ENCODE data around the gene DCUN1D2. TPM values are rescaled to one million over a fixed set of nuclear protein-coding genes. Genes with fewer than 3 reads are reported as not detected.

DCUN1D2 gene
- total and polyA plus RNA-seq, 10 donors = 6.3 to 33.1 (median 24.4) TPM

DNA sequence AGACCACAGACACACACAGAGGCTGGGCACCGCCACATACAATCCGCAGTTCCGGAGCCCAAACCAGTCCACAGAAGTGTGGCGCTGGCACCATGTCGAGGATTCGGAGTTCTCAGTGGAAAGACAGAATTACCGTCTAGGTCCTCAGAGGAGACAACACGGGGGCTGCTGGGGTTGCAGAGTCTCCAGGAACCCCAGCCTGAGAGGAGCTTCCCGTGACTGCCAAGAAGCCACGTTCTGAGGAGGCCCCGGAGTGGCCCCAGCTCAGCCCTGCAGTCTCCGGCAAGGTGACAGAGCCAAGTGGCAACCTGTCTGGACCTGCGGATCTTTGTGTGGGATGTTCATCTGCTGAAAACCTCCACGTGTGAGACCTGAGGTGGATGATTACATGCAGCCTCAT, 29.9 kb downstream of the DCUN1D2 start:
- intact Hi-C loops (cut with DNase I; ENCODE audit: low total_unique reads) = no loop called here
- no peak overlapping the region for H3K4me3 ChIP-seq
- H3K4me1 ChIP-seq = peaks cover 0 to 6% (median 0%) of the 10 kb centered on the region in 6 donors
- H3K36me3 ChIP-seq = peaks cover 0 to 89% (median 52%) of the 10 kb centered on the region in 6 donors
- no peak overlapping the region for H3K27ac ChIP-seq
- TF ChIP-seq, protein P1, sequence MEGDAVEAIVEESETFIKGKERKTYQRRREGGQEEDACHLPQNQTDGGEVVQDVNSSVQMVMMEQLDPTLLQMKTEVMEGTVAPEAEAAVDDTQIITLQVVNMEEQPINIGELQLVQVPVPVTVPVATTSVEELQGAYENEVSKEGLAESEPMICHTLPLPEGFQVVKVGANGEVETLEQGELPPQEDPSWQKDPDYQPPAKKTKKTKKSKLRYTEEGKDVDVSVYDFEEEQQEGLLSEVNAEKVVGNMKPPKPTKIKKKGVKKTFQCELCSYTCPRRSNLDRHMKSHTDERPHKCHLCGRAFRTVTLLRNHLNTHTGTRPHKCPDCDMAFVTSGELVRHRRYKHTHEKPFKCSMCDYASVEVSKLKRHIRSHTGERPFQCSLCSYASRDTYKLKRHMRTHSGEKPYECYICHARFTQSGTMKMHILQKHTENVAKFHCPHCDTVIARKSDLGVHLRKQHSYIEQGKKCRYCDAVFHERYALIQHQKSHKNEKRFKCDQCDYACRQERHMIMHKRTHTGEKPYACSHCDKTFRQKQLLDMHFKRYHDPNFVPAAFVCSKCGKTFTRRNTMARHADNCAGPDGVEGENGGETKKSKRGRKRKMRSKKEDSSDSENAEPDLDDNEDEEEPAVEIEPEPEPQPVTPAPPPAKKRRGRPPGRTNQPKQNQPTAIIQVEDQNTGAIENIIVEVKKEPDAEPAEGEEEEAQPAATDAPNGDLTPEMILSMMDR (IDR thresholded peaks at IDR 0.05 in 8 of 11, conservative IDR thresholded peaks at IDR 0.05 in 3 of 11) = no peak
- TF ChIP-seq POLR2AphosphoS5 (IDR thresholded peaks at IDR 0.05) (no peak), POLR2A (IDR thresholded peaks at IDR 0.05) (no peak)
- 93 to 96% (median 96%) methylated on average over 12 to 14 of the region's 14 CpGs for WGBS, 5 donors
- H3K27me3 ChIP-seq (replicated peaks in 1 of 7) = no peaks in the 10 kb centered on the region
- H3K9me3 ChIP-seq = no peaks in the 10 kb centered on the region
- DNase-seq = peak; percentile 33

DNA sequence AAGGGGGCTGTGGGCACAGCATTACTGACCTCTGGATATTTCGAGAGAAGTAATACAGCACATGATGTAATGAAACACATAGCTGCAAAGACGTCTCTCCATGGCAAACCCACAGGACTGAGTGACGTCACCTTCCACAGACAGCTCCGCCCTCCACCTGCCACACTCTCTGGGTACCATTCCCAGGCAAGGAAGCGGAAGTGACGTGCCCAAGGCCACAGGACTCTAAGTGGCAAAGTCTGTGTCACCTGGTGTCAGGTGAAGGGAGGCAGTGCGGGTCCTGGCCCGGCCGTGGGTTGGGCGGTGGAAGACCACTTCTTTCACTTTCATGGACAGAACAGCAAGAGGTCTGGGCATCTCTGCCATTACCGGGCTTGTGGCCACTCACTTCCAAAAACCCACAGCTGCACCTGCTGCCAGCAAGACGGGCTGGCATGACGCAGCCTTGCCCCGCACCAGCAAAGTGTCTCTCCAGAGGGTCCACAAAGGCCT, 30.4 kb downstream of the DCUN1D2 start:
- H3K9me3 ChIP-seq = no peaks in the 10 kb centered on the region
- H3K27me3 ChIP-seq (replicated peaks in 1 of 7) = no peaks in the 10 kb centered on the region
- no peak for DNase-seq
- H3K4me3 ChIP-seq = no peak overlapping the region
- H3K4me1 ChIP-seq = peaks cover 0 to 2% (median 0%) of the 10 kb centered on the region in 6 donors
- peaks cover 0 to 89% (median 53%) of the 10 kb centered on the region in 6 donors for H3K36me3 ChIP-seq
- TF ChIP-seq, protein P1 (IDR thresholded peaks at IDR 0.05 in 8 of 11, conservative IDR thresholded peaks at IDR 0.05 in 3 of 11) = no peak
- TF ChIP-seq POLR2A (IDR thresholded peaks at IDR 0.05) (no peak), POLR2AphosphoS5 (IDR thresholded peaks at IDR 0.05) (no peak)
- intact Hi-C loops (cut with DNase I; ENCODE audit: low total_unique reads) = no loop called here
- WGBS, 5 donors = 86 to 93% (median 90%) methylated on average over 14 of the region's 14 CpGs
- H3K27ac ChIP-seq = no peak overlapping the region

DNA sequence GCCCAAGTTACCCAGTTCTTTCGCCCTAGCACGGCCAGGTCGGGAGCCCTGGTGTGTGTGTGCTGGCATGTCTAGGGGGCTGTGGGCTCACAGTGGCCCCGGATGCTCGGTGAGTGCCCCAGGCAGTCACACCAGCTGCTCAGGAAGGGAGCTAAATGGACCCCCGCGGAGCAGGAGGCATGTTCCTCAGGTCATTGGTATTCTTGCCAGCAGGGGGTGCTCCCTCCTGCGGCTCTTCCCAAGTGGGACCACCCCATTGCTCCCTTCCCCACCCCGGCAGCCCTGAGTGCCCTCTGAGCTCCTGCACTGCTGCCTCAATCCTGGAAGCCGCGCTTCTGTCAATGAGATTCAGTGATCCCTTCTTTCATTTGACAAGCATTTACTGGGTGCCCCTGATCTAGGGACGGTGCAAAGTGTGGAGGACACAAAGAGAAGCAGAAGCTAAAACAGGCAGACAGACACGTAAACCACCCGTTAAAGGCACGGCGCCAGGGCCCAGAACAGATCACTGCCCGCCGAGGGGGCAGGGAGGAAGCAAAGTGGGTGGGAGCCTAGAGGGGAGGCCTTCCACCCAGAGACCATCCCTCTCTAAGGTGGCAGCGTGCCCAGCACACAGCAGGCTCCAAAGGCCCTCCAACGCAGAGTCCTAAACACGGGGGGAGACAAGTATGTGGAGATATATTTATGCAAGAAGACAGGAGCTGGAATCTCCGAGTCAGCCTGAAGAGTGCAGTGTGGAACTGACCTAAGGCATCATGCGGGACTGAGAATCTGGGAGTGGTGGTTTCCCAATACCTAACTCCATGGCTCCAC, 32.1 kb downstream of the DCUN1D2 start:
- TF ChIP-seq POLR2AphosphoS5 (IDR thresholded peaks at IDR 0.05) = no peak
- no peak for TF ChIP-seq POLR2A (IDR thresholded peaks at IDR 0.05)
- TF ChIP-seq, protein P1 (IDR thresholded peaks at IDR 0.05 in 8 of 11, conservative IDR thresholded peaks at IDR 0.05 in 3 of 11) = peak in 6 of 11 experiments; percentile 24 to 49 (median 39)
- WGBS, 5 donors = 72 to 86% (median 81%) methylated on average over 23 of the region's 23 CpGs
- DNase-seq = no peak
- Histone ChIP-seq H3K9me3 (no peaks in the 10 kb centered on the region), H3K4me1 (no peaks in the 10 kb centered on the region), H3K27me3 (replicated peaks in 1 of 7) (no peaks in the 10 kb centered on the region), H3K27ac (no peak overlapping the region), H3K4me3 (no peak overlapping the region), H3K36me3 (peaks cover 0 to 94% (median 50%) of the 10 kb centered on the region in 6 donors)
- intact Hi-C loops (cut with DNase I; ENCODE audit: low total_unique reads) = loop anchor here (10.0 kb wide), 1 partner anchor 106 kb away; no protein-coding TSS in a partner anchor

DNA sequence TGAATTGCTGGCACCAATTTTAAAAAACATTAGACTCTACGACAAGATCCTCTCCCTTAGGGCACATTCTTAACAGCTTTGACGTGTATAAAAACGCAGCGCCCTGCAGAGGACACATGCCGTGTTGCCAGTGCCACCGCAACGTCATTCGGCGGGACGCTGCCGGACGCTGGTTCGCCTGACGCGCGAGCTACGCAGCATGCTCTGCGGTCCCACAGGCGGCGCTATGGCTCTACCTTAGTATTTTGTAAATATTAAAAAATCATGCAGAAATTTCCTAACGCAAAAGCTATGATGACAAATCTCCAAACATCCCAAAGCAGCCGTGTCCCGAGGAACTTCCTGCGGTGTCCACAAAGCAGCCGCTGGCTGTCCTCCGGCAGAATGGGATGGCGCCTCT, 33.0 kb downstream of the DCUN1D2 start:
- TF ChIP-seq, protein P1 (IDR thresholded peaks at IDR 0.05 in 8 of 11, conservative IDR thresholded peaks at IDR 0.05 in 3 of 11) = no peak
- TF ChIP-seq POLR2AphosphoS5 (IDR thresholded peaks at IDR 0.05) = no peak
- no peak for TF ChIP-seq POLR2A (IDR thresholded peaks at IDR 0.05)
- no peak overlapping the region for H3K4me3 ChIP-seq
- 92 to 94% (median 93%) methylated on average over 27 of the region's 27 CpGs for WGBS, 5 donors
- no peak overlapping the region for H3K27ac ChIP-seq
- no peak for DNase-seq
- no peaks in the 10 kb centered on the region for H3K9me3 ChIP-seq
- no peaks in the 10 kb centered on the region for H3K4me1 ChIP-seq
- no peaks in the 10 kb centered on the region for H3K27me3 ChIP-seq (replicated peaks in 1 of 7)
- intact Hi-C loops (cut with DNase I; ENCODE audit: low total_unique reads) = loop anchor here (10.0 kb wide), 1 partner anchor 107 kb away; no protein-coding TSS in a partner anchor
- peaks cover 0 to 100% (median 51%) of the 10 kb centered on the region in 6 donors for H3K36me3 ChIP-seq

Data from spleen (tissue), 11 donors.